Medulla oblongata (tissue), 1 donor: ENCODE data around the gene SLC40A1.

ENCODE experiments used
- DNase-seq: peaks from one replicate; pipeline ENCODE4 v3.0.0-alpha.2; 2015; ENCODE audit errors: extremely low spot score

SLC40A1 gene

GRCh38 chr2:189569295-189569910 lies 11.2 kb downstream of the SLC40A1 start:
- DNase-seq, result peak; percentile 46

- no peak for DNase-seq
Observed at GRCh38 chr2:189566046-189566445, 14.5 kb downstream of the SLC40A1 start.

GRCh38 chr2:189561371-189562038 lies 19.1 kb downstream of the SLC40A1 start:
- no peak for DNase-seq

GRCh38 chr2:189560273-189560586 lies 20.4 kb downstream of the SLC40A1 start:
- no peak for DNase-seq

GRCh38 chr2:189559579-189560272 lies 20.9 kb downstream of the SLC40A1 start:
- no peak for DNase-seq

GRCh38 chr2:189558516-189559272 lies 21.9 kb downstream of the SLC40A1 start:
- DNase-seq, result no peak

- DNase-seq, result no peak
Observed at GRCh38 chr2:189557373-189557772, 23.2 kb downstream of the SLC40A1 start.

GRCh38 chr2:189556526-189556925 lies 24.1 kb downstream of the SLC40A1 start:
- no peak for DNase-seq

- no peak for DNase-seq
Observed at GRCh38 chr2:189555232-189555631, 25.4 kb downstream of the SLC40A1 start.

- no peak for DNase-seq
Observed at GRCh38 chr2:189553504-189554088, 27.0 kb downstream of the SLC40A1 start.

GRCh38 chr2:189552991-189553404 lies 27.6 kb downstream of the SLC40A1 start:
- no peak for DNase-seq

GRCh38 chr2:189552334-189552990 lies 28.1 kb downstream of the SLC40A1 start:
- no peak for DNase-seq

- no peak for DNase-seq
Observed at GRCh38 chr2:189551808-189552207, 28.8 kb downstream of the SLC40A1 start.

- no peak for DNase-seq
Observed at GRCh38 chr2:189549449-189549832, 31.1 kb downstream of the SLC40A1 start.

- DNase-seq, result no peak
Observed at GRCh38 chr2:189548666-189549448, 31.7 kb downstream of the SLC40A1 start.

GRCh38 chr2:189545418-189545817 lies 35.2 kb downstream of the SLC40A1 start:
- DNase-seq, result peak; percentile 61

GRCh38 chr2:189544318-189545042 lies 36.1 kb downstream of the SLC40A1 start:
- DNase-seq, result peak; percentile 58

- no peak for DNase-seq
Observed at GRCh38 chr2:189543367-189543766, 37.2 kb downstream of the SLC40A1 start.

- DNase-seq, result no peak
Observed at GRCh38 chr2:189542145-189542882, 38.3 kb downstream of the SLC40A1 start.
